Measurements from ENCODE around the gene HLA-B.

GRCh38 chr6:31340228-31340627 lies 16.8 kb downstream of the HLA-B start:
- no peak for TF ChIP-seq CTCF (IDR thresholded peaks at IDR 0.05)
- no peak for TF ChIP-seq POLR2A (IDR thresholded peaks at IDR 0.05)

All from right lobe of liver (tissue), 4 donors.